Mesenchymal stem cell (in vitro differentiated cells and primary cell): Measurements from ENCODE around the gene VTCN1.

ENCODE experiments used
- DNase-seq: peaks from one replicate; pipeline ENCODE4 v3.0.0-alpha.2; 2013
- H2AFZ ChIP-seq: one replicate; pipeline ENCODE4 v1.6.1; 2013; ENCODE audit warnings: low read depth, mild to moderate bottlenecking, control low read depth, inconsistent platforms, low read length, moderate library complexity
- H2AK5ac ChIP-seq: 2 replicates; pipeline ENCODE4 v1.6.1; 2013; ENCODE audit warnings: low read length, moderate library complexity, mild to moderate bottlenecking, inconsistent platforms; ENCODE audit not compliant: severe bottlenecking
- H2BK120ac ChIP-seq: one replicate; pipeline ENCODE4 v1.6.1; 2013; ENCODE audit warnings: low read depth, mild to moderate bottlenecking, inconsistent platforms, low read length, moderate library complexity
- H2BK12ac ChIP-seq, 2 experiments: one replicate each; pipeline ENCODE4 v1.6.1; 2013; ENCODE audit warnings: inconsistent platforms in 2 of 2, low read length in 2 of 2, mild to moderate bottlenecking in 2 of 2, moderate library complexity in 2 of 2, control low read depth in 1 of 2
- H2BK15ac ChIP-seq: one replicate; pipeline ENCODE4 v1.6.1; 2013; ENCODE audit warnings: mild to moderate bottlenecking, low read depth, inconsistent platforms; ENCODE audit not compliant: poor library complexity, severe bottlenecking
- H2BK5ac ChIP-seq: 2 replicates; pipeline ENCODE4 v1.6.1; 2013; ENCODE audit warnings: low read depth, mild to moderate bottlenecking, low read length, control low read depth, inconsistent platforms; ENCODE audit not compliant: poor library complexity, severe bottlenecking
- H3K14ac ChIP-seq, 2 experiments: one replicate each; pipeline ENCODE4 v1.6.1; 2013; ENCODE audit warnings: inconsistent platforms in 2 of 2, low read length in 2 of 2, control low read depth in 1 of 2, mild to moderate bottlenecking in 1 of 2, moderate library complexity in 1 of 2
- H3K18ac ChIP-seq, 2 experiments: one replicate each; pipeline ENCODE4 v1.6.1; 2013; ENCODE audit warnings: inconsistent platforms in 2 of 2, low read length in 2 of 2, control low read depth in 1 of 2, low read depth in 1 of 2, mild to moderate bottlenecking in 1 of 2
- H3K23ac ChIP-seq, 2 experiments: one replicate each; pipeline ENCODE4 v1.6.1; 2013; ENCODE audit warnings: inconsistent platforms in 2 of 2, low read length in 2 of 2, mild to moderate bottlenecking in 2 of 2, moderate library complexity in 2 of 2, control low read depth in 1 of 2
- H3K27ac ChIP-seq: 2 replicates; pipeline ENCODE4 v1.5.1; 2013; ENCODE audit warnings: mild to moderate bottlenecking, moderate library complexity, low read length, control low read depth, inconsistent platforms; ENCODE audit not compliant: poor library complexity, severe bottlenecking
- H3K27me3 ChIP-seq, 2 experiments: 2 replicates each; pipeline versions ENCODE4 v1.6.1 to v1.7.0; 2013; ENCODE audit warnings: low read length in 2 of 2, mild to moderate bottlenecking in 2 of 2, moderate library complexity in 2 of 2, control low read depth in 1 of 2, inconsistent platforms in 1 of 2; ENCODE audit not compliant: control insufficient read depth in 1 of 2, insufficient read depth in 1 of 2
- H3K36me3 ChIP-seq, 2 experiments: 2 replicates each; pipeline versions ENCODE4 v1.6.1 to v1.7.0; 2013; ENCODE audit warnings: low read length in 2 of 2, control low read depth in 1 of 2, inconsistent platforms in 1 of 2, low read depth in 1 of 2, mild to moderate bottlenecking in 1 of 2; ENCODE audit not compliant: insufficient read depth in 2 of 2, control insufficient read depth in 1 of 2
- H3K4ac ChIP-seq, 2 experiments: one replicate each; pipeline ENCODE4 v1.6.1; 2013; ENCODE audit warnings: inconsistent platforms in 2 of 2, low read length in 2 of 2, mild to moderate bottlenecking in 2 of 2, moderate library complexity in 2 of 2, control low read depth in 1 of 2, low read depth in 1 of 2
- H3K4me1 ChIP-seq: 2 replicates; pipeline ENCODE4 v1.6.1; 2013; ENCODE audit warnings: low read depth, low read length, control low read depth; ENCODE audit not compliant: control insufficient read depth, insufficient read depth
- H3K4me2 ChIP-seq: 2 replicates; pipeline ENCODE4 v1.6.1; 2013; ENCODE audit warnings: low read length, mild to moderate bottlenecking, inconsistent platforms; ENCODE audit not compliant: poor library complexity, severe bottlenecking
- H3K4me3 ChIP-seq, 2 experiments: 2 replicates each; pipeline versions ENCODE4 v1.5.1 to v1.7.0; 2013; ENCODE audit warnings: low read length in 2 of 2, mild to moderate bottlenecking in 2 of 2, control low read depth in 1 of 2, low read depth in 1 of 2; ENCODE audit not compliant: insufficient read depth in 1 of 2
- H3K79me1 ChIP-seq: replicated peaks from 2 replicates; pipeline ENCODE4 v1.6.1; 2013; ENCODE audit warnings: mild to moderate bottlenecking, control low read depth, low read length, inconsistent platforms; ENCODE audit not compliant: poor library complexity, severe bottlenecking
- H3K9ac ChIP-seq: 2 replicates; pipeline ENCODE4 v1.7.0; 2013; ENCODE audit warnings: mild to moderate bottlenecking, low read length, moderate library complexity
- H3K9me3 ChIP-seq: 2 replicates; pipeline ENCODE4 v1.7.0; 2013; ENCODE audit warnings: mild to moderate bottlenecking, low read length; ENCODE audit not compliant: control insufficient read depth
- H4K8ac ChIP-seq: one replicate; pipeline ENCODE4 v1.6.1; 2013; ENCODE audit warnings: inconsistent platforms, mild to moderate bottlenecking, low read length, moderate library complexity
- H4K91ac ChIP-seq: one replicate; pipeline ENCODE4 v1.6.1; 2013; ENCODE audit warnings: mild to moderate bottlenecking, low read length, inconsistent platforms
- WGBS: methylation state at CpG from one replicate; pipeline ENCODE4 v1.1.7; 2013; ENCODE audit warnings: mixed read lengths; 5-methylcytosine and 5-hydroxymethylcytosine counted together

Gene VTCN1

DNA sequence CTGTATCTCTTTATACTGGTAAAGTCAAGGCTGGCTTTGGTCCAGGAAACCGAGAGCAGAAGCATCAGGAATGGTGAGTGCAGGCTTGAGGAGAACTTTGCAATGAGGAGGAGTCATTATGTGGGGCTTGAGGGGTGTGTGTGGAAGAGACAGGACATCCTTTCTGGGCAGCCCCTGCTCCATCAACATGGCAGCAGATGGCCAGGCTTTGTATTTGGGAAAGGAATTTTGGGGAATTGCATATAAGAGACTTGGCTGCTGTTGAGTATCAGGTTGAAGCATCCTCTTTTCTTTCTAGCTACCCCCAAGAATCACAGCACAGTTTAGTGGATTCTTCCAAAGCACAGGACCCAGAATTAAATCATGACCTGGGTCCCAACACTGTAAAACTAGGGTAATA, 33.4 kb downstream of the VTCN1 start:
- H2BK120ac ChIP-seq: no peak overlapping the region
- no peak overlapping the region for H2AK5ac ChIP-seq
- H3K27me3 ChIP-seq: peaks cover 0 to 3% of the 10 kb centered on the region in 2 experiments
- H3K4me2 ChIP-seq: no peak overlapping the region
- H2BK12ac ChIP-seq: no peak overlapping the region
- no peak overlapping the region for H3K23ac ChIP-seq
- 73% methylated on average over 1 of the region's 1 CpG for WGBS
- no peak for DNase-seq
- no peaks in the 10 kb centered on the region for H3K9me3 ChIP-seq
- no peak overlapping the region for H2BK15ac ChIP-seq
- no peak overlapping the region for H3K18ac ChIP-seq
- H3K9ac ChIP-seq: no peak overlapping the region
- no peak overlapping the region for H2AFZ ChIP-seq
- no peak overlapping the region for H2BK5ac ChIP-seq
- H3K4me1 ChIP-seq: peaks cover 5% of the 10 kb centered on the region
- no peak overlapping the region for H3K27ac ChIP-seq
- H3K14ac ChIP-seq: no peak overlapping the region
- no peaks in the 10 kb centered on the region for H3K79me1 ChIP-seq
- H3K4me3 ChIP-seq: no peak overlapping the region
- no peaks in the 10 kb centered on the region for H3K36me3 ChIP-seq
- H4K91ac ChIP-seq: no peak overlapping the region
- H3K4ac ChIP-seq: no peak overlapping the region
- H4K8ac ChIP-seq: no peak overlapping the region

DNA sequence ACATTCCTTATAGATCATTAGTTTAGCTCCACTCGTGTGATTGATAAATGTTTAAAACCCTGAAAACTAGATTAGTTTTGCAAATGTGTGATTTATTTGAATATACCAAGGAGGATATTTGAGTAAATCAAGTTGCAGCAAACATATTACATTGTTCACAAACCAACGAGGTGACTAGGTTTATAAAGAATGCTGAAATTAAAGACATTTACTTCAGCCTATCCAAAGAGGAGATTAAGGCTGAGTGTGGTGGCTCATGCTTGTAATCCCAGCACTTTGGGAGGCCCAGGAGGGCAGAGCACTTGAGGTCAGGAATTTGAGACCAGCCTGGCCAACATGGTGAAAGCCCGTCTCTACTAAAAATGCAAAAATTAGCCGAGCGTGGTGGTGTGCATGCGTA, 34.1 kb downstream of the VTCN1 start:
- Histone ChIP-seq H2BK15ac (no peak overlapping the region), H3K27me3 (peaks cover 0 to 3% of the 10 kb centered on the region in 2 experiments), H3K79me1 (no peaks in the 10 kb centered on the region), H3K4me1 (peaks cover 6% of the 10 kb centered on the region), H3K23ac (no peak overlapping the region), H3K9me3 (no peaks in the 10 kb centered on the region), H2BK120ac (no peak overlapping the region), H2AFZ (no peak overlapping the region), H3K14ac (no peak overlapping the region), H4K91ac (no peak overlapping the region), H3K36me3 (no peaks in the 10 kb centered on the region), H2AK5ac (no peak overlapping the region), H3K27ac (no peak overlapping the region), H3K9ac (no peak overlapping the region), H3K18ac (no peak overlapping the region), H4K8ac (no peak overlapping the region), H2BK12ac (no peak overlapping the region), H3K4me3 (no peak overlapping the region), H3K4ac (no peak overlapping the region), H3K4me2 (no peak overlapping the region), H2BK5ac (no peak overlapping the region)
- DNase-seq: no peak
- 98% methylated on average over 4 of the region's 6 CpGs for WGBS

DNA sequence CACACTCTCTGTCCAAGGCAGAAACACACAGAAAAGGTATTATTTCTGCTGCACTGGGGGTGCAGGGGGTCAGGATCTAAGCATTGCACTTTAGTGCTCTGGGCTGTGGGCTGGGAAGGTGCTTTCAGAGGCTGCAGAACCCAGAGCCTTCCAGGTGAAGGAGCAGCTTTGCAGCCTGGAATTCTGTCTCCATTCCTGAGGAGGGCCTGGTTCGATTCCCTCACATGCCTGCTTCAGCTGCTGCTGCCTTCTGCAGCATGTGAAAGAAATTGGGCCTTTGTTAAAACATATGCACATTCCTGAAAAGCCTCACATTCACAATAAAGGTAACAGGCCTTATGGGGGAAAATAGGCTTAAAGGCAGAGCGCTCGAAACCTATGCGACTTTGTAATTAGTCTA, 35.9 kb downstream of the VTCN1 start:
- Histone ChIP-seq H3K4me3 (no peak overlapping the region), H3K4me1 (peaks cover 3% of the 10 kb centered on the region), H3K9me3 (no peaks in the 10 kb centered on the region), H3K18ac (no peak overlapping the region), H3K27me3 (peaks cover 0 to 3% of the 10 kb centered on the region in 2 experiments), H3K79me1 (no peaks in the 10 kb centered on the region), H3K14ac (peak overlapping the region in 1 of 2 experiments; percentile 26), H3K36me3 (no peaks in the 10 kb centered on the region), H3K27ac (no peak overlapping the region), H4K91ac (no peak overlapping the region), H3K4ac (no peak overlapping the region), H4K8ac (no peak overlapping the region), H2BK5ac (no peak overlapping the region), H3K4me2 (no peak overlapping the region), H2AK5ac (no peak overlapping the region), H3K9ac (no peak overlapping the region), H2BK12ac (no peak overlapping the region), H2AFZ (no peak overlapping the region), H3K23ac (no peak overlapping the region), H2BK120ac (no peak overlapping the region), H2BK15ac (no peak overlapping the region)
- DNase-seq: no peak
- 97% methylated on average over 4 of the region's 4 CpGs for WGBS

DNA sequence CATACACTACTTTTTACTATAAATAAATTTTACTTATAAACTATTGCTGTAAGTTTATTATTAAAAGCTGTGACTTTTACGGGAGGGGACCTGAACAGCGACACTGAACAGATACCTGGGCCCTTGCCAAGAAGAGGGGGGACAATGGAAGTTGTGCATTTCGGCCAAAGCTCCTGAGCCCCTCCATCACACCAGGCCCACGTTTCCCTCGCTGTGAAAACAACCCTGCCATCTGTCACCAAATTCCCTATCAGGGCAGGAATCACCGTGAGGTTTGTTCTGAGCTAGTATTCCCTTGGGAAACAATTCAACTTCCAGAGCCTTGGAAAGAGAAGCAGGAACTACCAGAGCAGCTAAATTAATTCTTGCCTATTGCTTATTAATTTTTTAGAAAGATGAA, 37.0 kb downstream of the VTCN1 start:
- Histone ChIP-seq H2AFZ (no peak overlapping the region), H3K36me3 (no peaks in the 10 kb centered on the region), H3K23ac (no peak overlapping the region), H3K18ac (no peak overlapping the region), H2AK5ac (no peak overlapping the region), H4K8ac (no peak overlapping the region), H3K9me3 (no peaks in the 10 kb centered on the region), H2BK120ac (no peak overlapping the region), H2BK5ac (no peak overlapping the region), H2BK12ac (no peak overlapping the region), H3K27ac (no peak overlapping the region), H2BK15ac (no peak overlapping the region), H4K91ac (no peak overlapping the region), H3K9ac (no peak overlapping the region), H3K14ac (no peak overlapping the region), H3K27me3 (peaks cover 0 to 3% of the 10 kb centered on the region in 2 experiments), H3K79me1 (no peaks in the 10 kb centered on the region), H3K4ac (no peak overlapping the region), H3K4me3 (no peak overlapping the region), H3K4me2 (no peak overlapping the region), H3K4me1 (peaks cover 8% of the 10 kb centered on the region)
- WGBS: 79% methylated on average over 6 of the region's 6 CpGs
- DNase-seq: no peak
